ENCODE measurements around the gene FRMD1. TPM values are rescaled to one million over a fixed set of nuclear protein-coding genes. Genes with fewer than 3 reads are reported as not detected.

Gene FRMD1
- total RNA-seq, 4 donors from 2014 or later = 35.4 to 86.4 (median 47.7) TPM

GRCh38 chr6:168030908-168031307, 48.1 kb downstream of the FRMD1 start:
- in situ Hi-C loops (cut with MboI; ENCODE audit: low pct_ligation_motif_present in 1 of 4, low pct_unique_long_range_greater_than_20kb in 1 of 4, low sequenced_read_pairs in 3 of 4) (loop anchor here in 2 of 4 donors (25.0 kb wide), 1 partner anchor 119 kb away; no protein-coding TSS in a partner anchor), intact Hi-C loops (cut with DNase I; ENCODE audit: low total_unique reads) (no loop called here)
- H3K9me3 ChIP-seq = no peaks in the 10 kb centered on the region
- H3K27me3 ChIP-seq = no peaks in the 10 kb centered on the region
- peaks cover 0 to 8% (median 0%) of the 10 kb centered on the region in 4 donors for H3K4me1 ChIP-seq
- TF ChIP-seq EP300 (IDR thresholded peaks at IDR 0.05; ENCODE audit: low read depth) = no peak
- TF ChIP-seq CTCF (IDR thresholded peaks at IDR 0.05) = no peak
- no peak for TF ChIP-seq POLR2A (IDR thresholded peaks at IDR 0.05)
- TF ChIP-seq POLR2AphosphoS5 (IDR thresholded peaks at IDR 0.05) = no peak
- H3K27ac ChIP-seq = no peak overlapping the region
- no peak for DNase-seq
- 60 to 68% methylated on average over 1 to 2 of the region's 2 CpGs for WGBS, 2 donors (ENCODE audit: low coverage in 1 of 2)
- H3K36me3 ChIP-seq = no peaks in the 10 kb centered on the region
- H3K4me3 ChIP-seq = no peak overlapping the region

- no peak overlapping the region for H3K4me3 ChIP-seq
- no peaks in the 10 kb centered on the region for H3K36me3 ChIP-seq
- TF ChIP-seq CTCF (IDR thresholded peaks at IDR 0.05) = no peak
- no peak for TF ChIP-seq POLR2A (IDR thresholded peaks at IDR 0.05)
- no peak for TF ChIP-seq POLR2AphosphoS5 (IDR thresholded peaks at IDR 0.05)
- peaks cover 0 to 3% (median 0%) of the 10 kb centered on the region in 4 donors for H3K4me1 ChIP-seq
- no peaks in the 10 kb centered on the region for H3K27me3 ChIP-seq
- WGBS, 2 donors (ENCODE audit: low coverage in 1 of 2) = 73 to 80% methylated on average over 4 to 5 of the region's 5 CpGs
- in situ Hi-C loops (cut with MboI; ENCODE audit: low pct_ligation_motif_present in 1 of 4, low pct_unique_long_range_greater_than_20kb in 1 of 4, low sequenced_read_pairs in 3 of 4) = loop anchor here in 2 of 4 donors (25.0 kb wide), 1 partner anchor 118 kb away; no protein-coding TSS in a partner anchor
- intact Hi-C loops (cut with DNase I; ENCODE audit: low total_unique reads) = no loop called here
- no peak for DNase-seq
- H3K9me3 ChIP-seq = no peaks in the 10 kb centered on the region
- no peak overlapping the region for H3K27ac ChIP-seq
These were observed 48.7 kb downstream of the FRMD1 start for GRCh38 chr6:168030218-168030746.

GRCh38 chr6:168029459-168030217, 49.4 kb downstream of the FRMD1 start:
- no peaks in the 10 kb centered on the region for H3K9me3 ChIP-seq
- peaks cover 0 to 3% (median 1%) of the 10 kb centered on the region in 4 donors for H3K4me1 ChIP-seq
- 78 to 95% methylated on average over 4 to 14 of the region's 14 CpGs for WGBS, 2 donors (ENCODE audit: low coverage in 1 of 2)
- in situ Hi-C loops (cut with MboI; ENCODE audit: low pct_ligation_motif_present in 1 of 4, low pct_unique_long_range_greater_than_20kb in 1 of 4, low sequenced_read_pairs in 3 of 4) = loop anchor here in 2 of 4 donors (25.0 kb wide), 1 partner anchor 117 kb away; no protein-coding TSS in a partner anchor
- no peak for TF ChIP-seq CTCF (IDR thresholded peaks at IDR 0.05)
- no peak for TF ChIP-seq POLR2A (IDR thresholded peaks at IDR 0.05)
- H3K36me3 ChIP-seq = no peaks in the 10 kb centered on the region
- H3K27me3 ChIP-seq = no peaks in the 10 kb centered on the region
- H3K27ac ChIP-seq = no peak overlapping the region
- no peak for DNase-seq
- intact Hi-C loops (cut with DNase I; ENCODE audit: low total_unique reads) = no loop called here
- H3K4me3 ChIP-seq = no peak overlapping the region

- intact Hi-C loops (cut with DNase I; ENCODE audit: low total_unique reads) = no loop called here
- TF ChIP-seq CTCF (IDR thresholded peaks at IDR 0.05) = no peak
- TF ChIP-seq POLR2AphosphoS5 (IDR thresholded peaks at IDR 0.05) = no peak
- TF ChIP-seq POLR2A (IDR thresholded peaks at IDR 0.05) = no peak
- TF ChIP-seq EP300 (IDR thresholded peaks at IDR 0.05; ENCODE audit: low read depth) = no peak
- no peaks in the 10 kb centered on the region for H3K36me3 ChIP-seq
- no peaks in the 10 kb centered on the region for H3K27me3 ChIP-seq
- H3K4me1 ChIP-seq = peaks cover 0 to 16% (median 6%) of the 10 kb centered on the region in 4 donors
- no peak for DNase-seq
- H3K9me3 ChIP-seq = no peaks in the 10 kb centered on the region
- 88 to 89% methylated on average over 9 of the region's 9 CpGs for WGBS, 2 donors (ENCODE audit: low coverage in 1 of 2)
- no peak overlapping the region for H3K27ac ChIP-seq
- in situ Hi-C loops (cut with MboI; ENCODE audit: low pct_ligation_motif_present in 1 of 4, low pct_unique_long_range_greater_than_20kb in 1 of 4, low sequenced_read_pairs in 3 of 4) = loop anchor here in 2 of 4 donors (25.0 kb wide), 1 partner anchor 116 kb away; no protein-coding TSS in a partner anchor
- no peak overlapping the region for H3K4me3 ChIP-seq
These were observed 50.8 kb downstream of the FRMD1 start for GRCh38 chr6:168028181-168028580.

Data from transverse colon (tissue), 4 donors.